Activated T-helper 1 cell treated with anti-CD3 and anti-CD28 coated beads, Interleukin-12 subunit alpha, Interleukin-12 subunit beta, Interleukin-2, Interleukin-4 antibody, amounts not matched to agents 30 ng/mL and 10 ng/mL and 1 ng/mL, durations not matched to agents 14 hours and 24 hours and 36 hours (primary cell): ENCODE results near the gene VAPA. TPM values are rescaled to one million over a fixed set of nuclear protein-coding genes. Genes with fewer than 3 reads are reported as not detected.

Experiments
- DNase-seq: peaks from one replicate; pipeline ENCODE4 v3.0.0; 2021; ENCODE audit warnings: low spot score
- H3K27ac Mint-ChIP-seq: one replicate; pipeline ENCODE4 v1.8.0; 2021; ENCODE audit warnings: mild to moderate bottlenecking, mixed read lengths
- H3K27me3 Mint-ChIP-seq: one replicate; pipeline ENCODE4 v1.8.0; 2022; ENCODE audit warnings: mild to moderate bottlenecking, moderate library complexity, mixed read lengths; ENCODE audit not compliant: insufficient read depth
- H3K36me3 Mint-ChIP-seq: one replicate; pipeline ENCODE4 v1.8.0; 2021; ENCODE audit warnings: low read depth, mixed read lengths
- H3K4me1 Mint-ChIP-seq: one replicate; pipeline ENCODE4 v1.8.0; 2021; ENCODE audit warnings: low read depth, mixed read lengths
- H3K4me3 Mint-ChIP-seq: one replicate; pipeline ENCODE4 v1.8.0; 2021; ENCODE audit warnings: mild to moderate bottlenecking, moderate library complexity, mixed read lengths
- H3K9me3 Mint-ChIP-seq: one replicate; pipeline ENCODE4 v1.8.0; 2021; ENCODE audit warnings: mixed read lengths
- intact Hi-C: fragments of 100-400 bp; cut with micrococcal nuclease; formaldehyde crosslinking; loops from one replicate; pipeline ENCODE4 v1.15.1; 2024
- total RNA-seq: library from RNA; stranded (reverse); gene quantifications from 2 replicates; pipeline ENCODE4 v1.2.3, GENCODE V29; 2022

The VAPA gene, protein sequence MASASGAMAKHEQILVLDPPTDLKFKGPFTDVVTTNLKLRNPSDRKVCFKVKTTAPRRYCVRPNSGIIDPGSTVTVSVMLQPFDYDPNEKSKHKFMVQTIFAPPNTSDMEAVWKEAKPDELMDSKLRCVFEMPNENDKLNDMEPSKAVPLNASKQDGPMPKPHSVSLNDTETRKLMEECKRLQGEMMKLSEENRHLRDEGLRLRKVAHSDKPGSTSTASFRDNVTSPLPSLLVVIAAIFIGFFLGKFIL
- 187 and 201 TPM in 2 replicates for total RNA-seq

DNA sequence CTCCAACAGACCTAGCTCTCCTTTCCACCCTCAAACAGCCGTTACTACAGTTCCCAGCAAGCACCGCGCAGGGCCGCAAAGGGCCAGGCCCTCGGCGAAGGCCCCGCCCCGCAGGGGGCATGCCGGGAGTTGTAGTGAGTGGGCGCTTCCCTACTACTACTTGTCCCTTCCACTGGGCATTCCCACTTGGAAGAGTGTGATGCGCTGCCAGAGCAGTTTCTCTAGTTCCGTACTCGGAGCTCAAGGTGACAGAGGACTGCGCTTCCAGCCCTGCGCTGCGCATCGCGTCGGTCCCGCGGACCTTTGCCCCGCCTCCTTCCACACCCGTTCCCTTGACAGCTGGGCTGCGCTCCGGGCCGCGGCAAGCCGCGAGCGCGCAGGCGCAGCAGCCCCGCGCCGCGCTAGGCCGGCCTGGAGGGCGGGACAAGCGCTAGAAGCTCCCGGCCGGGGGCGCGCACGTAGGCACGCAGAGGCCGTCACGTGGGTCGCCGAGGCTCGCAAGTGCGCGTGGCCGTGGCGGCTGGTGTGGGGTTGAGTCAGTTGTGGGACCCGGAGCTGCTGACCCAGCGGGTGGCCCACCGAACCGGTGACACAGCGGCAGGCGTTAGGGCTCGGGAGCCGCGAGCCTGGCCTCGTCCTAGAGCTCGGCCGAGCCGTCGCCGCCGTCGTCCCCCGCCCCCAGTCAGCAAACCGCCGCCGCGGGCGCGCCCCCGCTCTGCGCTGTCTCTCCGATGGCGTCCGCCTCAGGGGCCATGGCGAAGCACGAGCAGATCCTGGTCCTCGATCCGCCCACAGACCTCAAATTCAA is at the start of gene VAPA:
TSS of gene VAPA (plus strand) at position 491 of the 808 bp plus-strand sequence. CDS start at position 732, 241 bp downstream.
- H3K27me3 Mint-ChIP-seq, result peaks cover 9% of the 10 kb centered on the region
- no peaks in the 10 kb centered on the region for H3K9me3 Mint-ChIP-seq
- H3K4me3 Mint-ChIP-seq, result peak within 1 kb of the TSS; percentile 91
- DNase-seq, result peak; percentile 92
- H3K36me3 Mint-ChIP-seq, result peaks cover 6% of the 10 kb centered on the region
- peak within 1 kb of the TSS; percentile 94 for H3K27ac Mint-ChIP-seq
- peaks cover 27% of the 10 kb centered on the region for H3K4me1 Mint-ChIP-seq
- intact Hi-C loops, result loop anchor here (1.0 to 10.0 kb wide), 12 partner anchors 15 to 1305 kb away; partner anchors contain the start of genes ANKRD12, MTCL1, NAPG and NDUFV2

- H3K4me1 Mint-ChIP-seq, result peaks cover 11% of the 10 kb centered on the region
- peaks cover 1% of the 10 kb centered on the region for H3K36me3 Mint-ChIP-seq
- H3K27ac Mint-ChIP-seq, result no peak overlapping the region
- intact Hi-C loops, result no loop called here
- H3K27me3 Mint-ChIP-seq, result no peaks in the 10 kb centered on the region
- no peak overlapping the region for H3K4me3 Mint-ChIP-seq
- DNase-seq, result no peak
- peaks cover 17% of the 10 kb centered on the region for H3K9me3 Mint-ChIP-seq
Measured at GRCh38 chr18:9865764-9866490, 47.9 kb upstream of the VAPA start.

DNA sequence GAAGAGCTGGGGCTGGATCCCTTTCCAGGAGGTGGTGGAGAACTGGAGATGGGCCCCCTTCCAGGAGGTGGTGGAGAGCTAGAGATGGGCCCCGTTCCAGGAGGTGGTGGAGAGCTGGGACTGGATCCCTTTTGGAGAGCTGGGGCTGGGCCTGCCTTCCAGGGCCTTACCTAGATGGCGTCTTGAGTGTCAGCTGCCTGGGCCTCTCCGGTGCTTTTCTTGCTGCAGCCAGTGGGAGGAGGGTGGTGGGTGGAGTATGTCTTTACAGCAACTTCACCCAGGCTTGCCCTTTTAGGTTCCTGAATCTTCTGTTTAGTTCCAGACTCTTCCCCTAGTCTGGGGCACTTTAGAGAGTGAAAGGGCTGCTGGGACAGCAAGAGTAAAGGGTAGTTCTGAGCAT is 47.2 kb upstream of the VAPA start:
- peaks cover 1% of the 10 kb centered on the region for H3K36me3 Mint-ChIP-seq
- H3K27ac Mint-ChIP-seq, result no peak overlapping the region
- DNase-seq, result no peak
- H3K4me1 Mint-ChIP-seq, result peaks cover 6% of the 10 kb centered on the region
- H3K27me3 Mint-ChIP-seq, result no peaks in the 10 kb centered on the region
- peaks cover 17% of the 10 kb centered on the region for H3K9me3 Mint-ChIP-seq
- intact Hi-C loops, result no loop called here
- no peak overlapping the region for H3K4me3 Mint-ChIP-seq

DNA sequence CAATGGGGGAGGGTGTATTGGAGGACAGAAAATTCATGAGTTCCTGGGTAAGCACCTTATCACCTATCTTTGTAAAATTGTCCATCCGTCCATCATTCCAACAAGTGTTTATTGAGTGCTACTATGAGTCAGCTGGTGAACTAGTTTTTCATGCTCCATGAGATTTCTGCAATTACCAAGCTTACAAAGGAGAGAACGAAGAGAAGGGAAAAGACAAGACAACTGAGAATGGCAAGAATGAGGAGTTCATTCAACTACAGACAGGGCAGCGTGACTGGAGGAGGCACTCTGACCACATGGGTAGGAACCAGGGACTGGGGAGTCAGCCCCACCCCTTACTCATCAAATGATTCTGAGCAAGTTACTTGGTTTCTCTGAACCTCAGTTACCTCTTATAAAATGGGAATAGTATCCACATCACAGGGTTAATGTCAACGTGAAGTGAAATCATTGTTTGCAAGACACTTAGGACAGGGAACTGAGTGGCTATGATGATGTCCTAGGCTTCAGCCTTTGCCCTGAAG is 46.7 kb upstream of the VAPA start:
- no peak overlapping the region for H3K27ac Mint-ChIP-seq
- H3K9me3 Mint-ChIP-seq, result peaks cover 17% of the 10 kb centered on the region
- peaks cover 4% of the 10 kb centered on the region for H3K4me1 Mint-ChIP-seq
- H3K27me3 Mint-ChIP-seq, result peaks cover 2% of the 10 kb centered on the region
- no peak overlapping the region for H3K4me3 Mint-ChIP-seq
- DNase-seq, result no peak
- intact Hi-C loops, result no loop called here
- H3K36me3 Mint-ChIP-seq, result peaks cover 1% of the 10 kb centered on the region

- intact Hi-C loops, result no loop called here
- no peak for DNase-seq
- H3K36me3 Mint-ChIP-seq, result no peaks in the 10 kb centered on the region
- peaks cover 17% of the 10 kb centered on the region for H3K9me3 Mint-ChIP-seq
- H3K27ac Mint-ChIP-seq, result no peak overlapping the region
- no peak overlapping the region for H3K4me3 Mint-ChIP-seq
- peaks cover 6% of the 10 kb centered on the region for H3K27me3 Mint-ChIP-seq
- H3K4me1 Mint-ChIP-seq, result peaks cover 4% of the 10 kb centered on the region
Measured at GRCh38 chr18:9868857-9869714, 44.7 kb upstream of the VAPA start.

DNA sequence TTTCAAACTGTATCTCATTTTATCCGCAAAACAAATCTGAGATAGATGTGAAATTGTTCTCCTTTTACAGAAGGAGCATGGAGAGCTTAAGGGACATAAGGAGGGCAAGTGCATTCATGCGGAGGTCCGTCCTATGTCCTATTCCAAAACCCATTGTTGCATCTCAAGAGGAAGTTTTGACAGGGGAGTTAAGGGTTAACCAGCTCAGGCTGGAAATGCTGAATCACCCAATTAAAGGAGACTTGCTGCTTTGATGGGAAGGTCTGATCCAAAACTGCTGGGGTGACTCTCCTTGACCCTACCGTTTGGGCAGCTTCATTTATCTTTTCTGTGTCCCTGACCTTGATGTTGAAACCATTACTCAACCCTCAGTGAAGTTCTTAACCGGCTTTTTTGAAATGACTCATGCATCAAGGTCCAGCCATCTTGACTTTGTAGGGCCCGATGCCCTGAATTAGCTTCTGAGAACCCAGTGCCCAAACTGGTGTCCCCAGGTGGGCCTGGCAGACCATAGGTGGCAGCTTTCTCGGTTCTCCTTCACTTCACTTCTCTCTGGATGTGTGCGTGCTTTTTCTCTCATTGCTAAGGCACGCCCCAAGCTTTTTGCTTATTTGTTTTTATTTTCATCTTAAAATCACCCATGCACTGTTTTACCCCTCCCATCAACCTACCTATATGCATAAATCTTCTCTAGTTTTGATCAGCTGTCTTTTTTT is 43.9 kb upstream of the VAPA start:
- no peak overlapping the region for H3K4me3 Mint-ChIP-seq
- peaks cover 6% of the 10 kb centered on the region for H3K27me3 Mint-ChIP-seq
- H3K9me3 Mint-ChIP-seq, result peaks cover 17% of the 10 kb centered on the region
- H3K4me1 Mint-ChIP-seq, result peaks cover 4% of the 10 kb centered on the region
- no peaks in the 10 kb centered on the region for H3K36me3 Mint-ChIP-seq
- no peak overlapping the region for H3K27ac Mint-ChIP-seq
- intact Hi-C loops, result no loop called here
- no peak for DNase-seq

GRCh38 chr18:9870431-9871008 is 43.3 kb upstream of the VAPA start:
- Mint-ChIP-seq H3K27ac (no peak overlapping the region), H3K27me3 (peaks cover 6% of the 10 kb centered on the region), H3K4me3 (no peak overlapping the region), H3K4me1 (peaks cover 4% of the 10 kb centered on the region), H3K36me3 (no peaks in the 10 kb centered on the region), H3K9me3 (peaks cover 13% of the 10 kb centered on the region)
- intact Hi-C loops, result no loop called here
- DNase-seq, result no peak

GRCh38 chr18:9871244-9871746 is 42.5 kb upstream of the VAPA start:
- peaks cover 6% of the 10 kb centered on the region for H3K27me3 Mint-ChIP-seq
- intact Hi-C loops, result no loop called here
- no peak overlapping the region for H3K4me3 Mint-ChIP-seq
- H3K4me1 Mint-ChIP-seq, result peaks cover 4% of the 10 kb centered on the region
- peaks cover 5% of the 10 kb centered on the region for H3K9me3 Mint-ChIP-seq
- DNase-seq, result no peak
- no peaks in the 10 kb centered on the region for H3K36me3 Mint-ChIP-seq
- no peak overlapping the region for H3K27ac Mint-ChIP-seq

- H3K9me3 Mint-ChIP-seq, result no peaks in the 10 kb centered on the region
- no peaks in the 10 kb centered on the region for H3K36me3 Mint-ChIP-seq
- intact Hi-C loops, result no loop called here
- peaks cover 15% of the 10 kb centered on the region for H3K4me1 Mint-ChIP-seq
- DNase-seq, result no peak
- no peak overlapping the region for H3K4me3 Mint-ChIP-seq
- H3K27me3 Mint-ChIP-seq, result peaks cover 6% of the 10 kb centered on the region
- no peak overlapping the region for H3K27ac Mint-ChIP-seq
Measured at GRCh38 chr18:9872823-9873222, 41.0 kb upstream of the VAPA start.

DNA sequence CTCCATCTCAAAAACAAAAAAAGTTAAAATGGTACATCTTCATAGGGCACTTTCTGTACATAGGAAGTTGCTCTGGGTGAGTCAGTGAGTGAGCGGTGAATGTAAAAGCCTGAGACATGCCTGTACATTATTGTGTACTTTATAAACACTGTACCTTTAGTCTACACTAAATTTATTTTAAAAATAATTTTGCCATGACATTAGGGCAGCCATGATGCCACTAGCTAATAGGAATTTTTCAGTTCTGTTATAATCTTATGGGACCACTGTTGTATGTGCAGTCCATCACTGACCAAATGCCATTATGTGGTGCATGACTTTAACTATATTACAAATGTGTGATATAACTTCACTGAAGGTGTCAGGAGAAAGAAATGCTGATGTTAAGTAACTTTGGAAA is 39.1 kb upstream of the VAPA start:
- Mint-ChIP-seq H3K4me1 (peaks cover 12% of the 10 kb centered on the region), H3K4me3 (no peak overlapping the region), H3K36me3 (no peaks in the 10 kb centered on the region), H3K9me3 (no peaks in the 10 kb centered on the region), H3K27ac (no peak overlapping the region), H3K27me3 (peaks cover 6% of the 10 kb centered on the region)
- no peak for DNase-seq
- intact Hi-C loops, result no loop called here

GRCh38 chr18:9876212-9876866 is 37.5 kb upstream of the VAPA start:
- no peak for DNase-seq
- no peaks in the 10 kb centered on the region for H3K9me3 Mint-ChIP-seq
- H3K4me1 Mint-ChIP-seq, result peaks cover 12% of the 10 kb centered on the region
- no peak overlapping the region for H3K4me3 Mint-ChIP-seq
- intact Hi-C loops, result loop anchor here (2.0 kb wide), 1 partner anchor 36 kb away; no protein-coding TSS in a partner anchor
- no peak overlapping the region for H3K27ac Mint-ChIP-seq
- peaks cover 6% of the 10 kb centered on the region for H3K27me3 Mint-ChIP-seq
- H3K36me3 Mint-ChIP-seq, result no peaks in the 10 kb centered on the region
